ENCODE data around the gene ANKRD65. TPM values are rescaled to one million over a fixed set of nuclear protein-coding genes. Genes with fewer than 3 reads are reported as not detected.

ANKRD65 gene
- total RNA-seq, 1 experiment from 2014 or later = not detected

DNA sequence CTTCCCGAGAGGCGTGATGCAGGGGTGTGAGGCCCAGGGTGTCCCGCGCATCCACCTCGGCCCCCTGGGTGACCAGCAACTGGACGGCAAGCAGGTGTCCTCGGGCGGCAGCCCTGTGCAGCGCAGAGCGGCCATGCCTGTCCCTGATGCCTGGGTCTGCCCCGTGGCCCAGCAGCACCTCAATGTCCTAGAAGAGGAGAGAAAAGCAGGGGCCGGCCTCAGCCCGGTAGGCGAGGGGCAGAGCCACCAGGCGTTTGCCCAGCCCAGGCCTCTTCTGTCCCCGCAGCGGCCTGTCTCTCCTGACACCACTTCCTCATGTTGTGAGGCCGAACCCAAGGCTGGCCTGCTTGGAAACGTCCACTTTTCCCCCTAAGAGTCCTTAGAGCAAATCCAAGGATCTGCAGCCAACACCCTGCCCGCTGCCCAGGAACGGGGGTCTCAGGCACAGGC, 1.7 kb downstream of the ANKRD65 start:
- H3K4me3 ChIP-seq (replicated peaks in 1 of 2; ENCODE audit: low read depth in 1 of 2, low read length in 2 of 2) = no peak overlapping the region
- H2AFZ ChIP-seq (ENCODE audit: low read depth, low read length, poor library complexity, severe bottlenecking) = no peak overlapping the region
- no peak for ATAC-seq
- H3K4me1 ChIP-seq (ENCODE audit: control insufficient read depth in 1 of 2, insufficient read depth in 2 of 2, low read length in 2 of 2) = peaks cover 14 to 30% of the 10 kb centered on the region in 2 experiments
- RAD21 ChIA-PET (ENCODE audit: low non-redundant PET in 1 of 2, low total read pairs in 2 of 2, uncharacterized antibody in 2 of 2, unreplicated experiment in 2 of 2) = no interaction called here
- H3K27me3 ChIP-seq (ENCODE audit: insufficient read depth, low read length) = no peaks in the 10 kb centered on the region
- CTCF ChIA-PET = no interaction called here
- POLR2A ChIA-PET = no interaction called here
- no peak overlapping the region for H3K4me2 ChIP-seq (ENCODE audit: low read length)
- H4K20me1 ChIP-seq (ENCODE audit: insufficient read depth) = no peaks in the 10 kb centered on the region
- H3K9ac ChIP-seq (ENCODE audit: low read length) = no peak overlapping the region
- no peaks in the 10 kb centered on the region for H3K36me3 ChIP-seq (ENCODE audit: control insufficient read depth in 1 of 2, insufficient read depth in 2 of 2, low read length in 2 of 2)
- intact Hi-C loops (cut with micrococcal nuclease) = no loop called here
- no peaks in the 10 kb centered on the region for H3K9me2 ChIP-seq (ENCODE audit: insufficient read depth)
- no peaks in the 10 kb centered on the region for H3K79me2 ChIP-seq (ENCODE audit: insufficient read depth, low read length)
- H3K9me3 ChIP-seq (ENCODE audit: control insufficient read depth in 1 of 2, insufficient read depth in 1 of 2, low read depth in 1 of 2, low read length in 2 of 2) = no peaks in the 10 kb centered on the region
- no peak overlapping the region for H3K27ac ChIP-seq (ENCODE audit: low read depth, low read length)
- BruUV-seq (replicated peaks) = no TSS peak
- no peak for DNase-seq (ENCODE audit: low read depth, low spot score)
- TF ChIP-seq TCF7L2 (IDR thresholded peaks at IDR 0.05; ENCODE audit: borderline replicate concordance, extremely low read depth, insufficient read depth, insufficient read length) (no peak), JUND (IDR thresholded peaks at IDR 0.05) (no peak), MAX (IDR thresholded peaks at IDR 0.05) (no peak), RAD21 (IDR thresholded peaks at IDR 0.05; ENCODE audit: low read depth) (no peak), YY1 (IDR thresholded peaks at IDR 0.05; ENCODE audit: extremely low read depth, insufficient replicate concordance, low read depth, low read length) (no peak), POLR2AphosphoS5 (IDR thresholded peaks at IDR 0.05; ENCODE audit: low read depth, low read length) (no peak), ZFX (IDR thresholded peaks at IDR 0.05) (no peak), EZH2 (IDR thresholded peaks at IDR 0.05) (no peak), SIN3A (IDR thresholded peaks at IDR 0.05; ENCODE audit: low read depth) (no peak), ZNF274 (IDR thresholded peaks at IDR 0.05; ENCODE audit: low read depth, low read length) (no peak), SP1 (IDR thresholded peaks at IDR 0.05; ENCODE audit: low read depth) (no peak), FOSL1 (IDR thresholded peaks at IDR 0.05; ENCODE audit: low read depth) (no peak), SRF (IDR thresholded peaks at IDR 0.05; ENCODE audit: low read depth) (no peak), ELF1 (IDR thresholded peaks at IDR 0.05; ENCODE audit: borderline replicate concordance, low read depth) (no peak)
- TF ChIP-seq, protein P1, sequence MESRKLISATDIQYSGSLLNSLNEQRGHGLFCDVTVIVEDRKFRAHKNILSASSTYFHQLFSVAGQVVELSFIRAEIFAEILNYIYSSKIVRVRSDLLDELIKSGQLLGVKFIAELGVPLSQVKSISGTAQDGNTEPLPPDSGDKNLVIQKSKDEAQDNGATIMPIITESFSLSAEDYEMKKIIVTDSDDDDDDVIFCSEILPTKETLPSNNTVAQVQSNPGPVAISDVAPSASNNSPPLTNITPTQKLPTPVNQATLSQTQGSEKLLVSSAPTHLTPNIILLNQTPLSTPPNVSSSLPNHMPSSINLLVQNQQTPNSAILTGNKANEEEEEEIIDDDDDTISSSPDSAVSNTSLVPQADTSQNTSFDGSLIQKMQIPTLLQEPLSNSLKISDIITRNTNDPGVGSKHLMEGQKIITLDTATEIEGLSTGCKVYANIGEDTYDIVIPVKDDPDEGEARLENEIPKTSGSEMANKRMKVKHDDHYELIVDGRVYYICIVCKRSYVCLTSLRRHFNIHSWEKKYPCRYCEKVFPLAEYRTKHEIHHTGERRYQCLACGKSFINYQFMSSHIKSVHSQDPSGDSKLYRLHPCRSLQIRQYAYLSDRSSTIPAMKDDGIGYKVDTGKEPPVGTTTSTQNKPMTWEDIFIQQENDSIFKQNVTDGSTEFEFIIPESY (IDR thresholded peaks at IDR 0.05; ENCODE audit: extremely low read depth, insufficient replicate concordance, low read length) = no peak
- TF ChIP-seq, protein P2, sequence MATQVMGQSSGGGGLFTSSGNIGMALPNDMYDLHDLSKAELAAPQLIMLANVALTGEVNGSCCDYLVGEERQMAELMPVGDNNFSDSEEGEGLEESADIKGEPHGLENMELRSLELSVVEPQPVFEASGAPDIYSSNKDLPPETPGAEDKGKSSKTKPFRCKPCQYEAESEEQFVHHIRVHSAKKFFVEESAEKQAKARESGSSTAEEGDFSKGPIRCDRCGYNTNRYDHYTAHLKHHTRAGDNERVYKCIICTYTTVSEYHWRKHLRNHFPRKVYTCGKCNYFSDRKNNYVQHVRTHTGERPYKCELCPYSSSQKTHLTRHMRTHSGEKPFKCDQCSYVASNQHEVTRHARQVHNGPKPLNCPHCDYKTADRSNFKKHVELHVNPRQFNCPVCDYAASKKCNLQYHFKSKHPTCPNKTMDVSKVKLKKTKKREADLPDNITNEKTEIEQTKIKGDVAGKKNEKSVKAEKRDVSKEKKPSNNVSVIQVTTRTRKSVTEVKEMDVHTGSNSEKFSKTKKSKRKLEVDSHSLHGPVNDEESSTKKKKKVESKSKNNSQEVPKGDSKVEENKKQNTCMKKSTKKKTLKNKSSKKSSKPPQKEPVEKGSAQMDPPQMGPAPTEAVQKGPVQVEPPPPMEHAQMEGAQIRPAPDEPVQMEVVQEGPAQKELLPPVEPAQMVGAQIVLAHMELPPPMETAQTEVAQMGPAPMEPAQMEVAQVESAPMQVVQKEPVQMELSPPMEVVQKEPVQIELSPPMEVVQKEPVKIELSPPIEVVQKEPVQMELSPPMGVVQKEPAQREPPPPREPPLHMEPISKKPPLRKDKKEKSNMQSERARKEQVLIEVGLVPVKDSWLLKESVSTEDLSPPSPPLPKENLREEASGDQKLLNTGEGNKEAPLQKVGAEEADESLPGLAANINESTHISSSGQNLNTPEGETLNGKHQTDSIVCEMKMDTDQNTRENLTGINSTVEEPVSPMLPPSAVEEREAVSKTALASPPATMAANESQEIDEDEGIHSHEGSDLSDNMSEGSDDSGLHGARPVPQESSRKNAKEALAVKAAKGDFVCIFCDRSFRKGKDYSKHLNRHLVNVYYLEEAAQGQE (IDR thresholded peaks at IDR 0.05; ENCODE audit: low read depth) = no peak
- TF ChIP-seq, protein P3, sequence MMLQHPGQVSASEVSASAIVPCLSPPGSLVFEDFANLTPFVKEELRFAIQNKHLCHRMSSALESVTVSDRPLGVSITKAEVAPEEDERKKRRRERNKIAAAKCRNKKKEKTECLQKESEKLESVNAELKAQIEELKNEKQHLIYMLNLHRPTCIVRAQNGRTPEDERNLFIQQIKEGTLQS (IDR thresholded peaks at IDR 0.05) = no peak
